Mammary epithelial cell (primary cell): ENCODE results near the gene RELN.

ENCODE experiments used
- EZH2 ChIP-seq: IDR thresholded peaks from 2 replicates; pipeline ENCODE4 v1.6.1; 2012; ENCODE audit warnings: low read length, inconsistent platforms, borderline replicate concordance
- TF ChIP-seq, protein P1 (sequence below), 2 donors: IDR thresholded peaks in 1 of 2; conservative IDR thresholded peaks in 1 of 2; 2 replicates each; pipeline ENCODE4 v1.5.1; 2011 to 2012; ENCODE audit warnings: inconsistent platforms in 2 of 2, low read length in 2 of 2, mild to moderate bottlenecking in 2 of 2, control low read depth in 1 of 2, low read depth in 1 of 2; ENCODE audit not compliant: insufficient read depth in 1 of 2; ENCODE audit errors: extremely low read depth in 1 of 2

DNA sequence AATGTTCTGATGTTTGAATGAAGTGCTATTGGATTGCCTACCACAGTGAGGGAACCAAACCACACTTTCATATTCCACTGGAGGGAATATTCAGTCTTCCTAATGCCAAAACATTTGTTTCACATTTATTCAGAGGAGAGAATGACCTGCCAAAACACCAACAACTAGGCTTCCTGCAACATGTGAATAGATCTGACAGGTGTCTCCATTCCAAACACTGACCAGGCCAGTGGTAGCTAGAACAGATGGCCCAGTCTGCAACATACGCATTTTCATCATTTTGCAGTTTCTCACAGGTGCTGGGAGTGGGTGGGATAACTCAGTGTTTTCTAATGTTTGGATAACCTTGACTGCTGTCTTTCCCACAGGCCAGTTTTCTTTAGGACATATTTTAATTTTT, 110.0 kb downstream of the RELN start:
- TF ChIP-seq, protein P1, sequence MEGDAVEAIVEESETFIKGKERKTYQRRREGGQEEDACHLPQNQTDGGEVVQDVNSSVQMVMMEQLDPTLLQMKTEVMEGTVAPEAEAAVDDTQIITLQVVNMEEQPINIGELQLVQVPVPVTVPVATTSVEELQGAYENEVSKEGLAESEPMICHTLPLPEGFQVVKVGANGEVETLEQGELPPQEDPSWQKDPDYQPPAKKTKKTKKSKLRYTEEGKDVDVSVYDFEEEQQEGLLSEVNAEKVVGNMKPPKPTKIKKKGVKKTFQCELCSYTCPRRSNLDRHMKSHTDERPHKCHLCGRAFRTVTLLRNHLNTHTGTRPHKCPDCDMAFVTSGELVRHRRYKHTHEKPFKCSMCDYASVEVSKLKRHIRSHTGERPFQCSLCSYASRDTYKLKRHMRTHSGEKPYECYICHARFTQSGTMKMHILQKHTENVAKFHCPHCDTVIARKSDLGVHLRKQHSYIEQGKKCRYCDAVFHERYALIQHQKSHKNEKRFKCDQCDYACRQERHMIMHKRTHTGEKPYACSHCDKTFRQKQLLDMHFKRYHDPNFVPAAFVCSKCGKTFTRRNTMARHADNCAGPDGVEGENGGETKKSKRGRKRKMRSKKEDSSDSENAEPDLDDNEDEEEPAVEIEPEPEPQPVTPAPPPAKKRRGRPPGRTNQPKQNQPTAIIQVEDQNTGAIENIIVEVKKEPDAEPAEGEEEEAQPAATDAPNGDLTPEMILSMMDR (conservative IDR thresholded peaks at IDR 0.05 in 1 of 2, IDR thresholded peaks at IDR 0.05 in 1 of 2; ENCODE audit: extremely low read depth in 1 of 2, insufficient read depth in 1 of 2, low read depth in 1 of 2, low read length in 2 of 2): no peak
- TF ChIP-seq EZH2: no peak
